ENCODE measurements around the gene CLDN4.

DNA sequence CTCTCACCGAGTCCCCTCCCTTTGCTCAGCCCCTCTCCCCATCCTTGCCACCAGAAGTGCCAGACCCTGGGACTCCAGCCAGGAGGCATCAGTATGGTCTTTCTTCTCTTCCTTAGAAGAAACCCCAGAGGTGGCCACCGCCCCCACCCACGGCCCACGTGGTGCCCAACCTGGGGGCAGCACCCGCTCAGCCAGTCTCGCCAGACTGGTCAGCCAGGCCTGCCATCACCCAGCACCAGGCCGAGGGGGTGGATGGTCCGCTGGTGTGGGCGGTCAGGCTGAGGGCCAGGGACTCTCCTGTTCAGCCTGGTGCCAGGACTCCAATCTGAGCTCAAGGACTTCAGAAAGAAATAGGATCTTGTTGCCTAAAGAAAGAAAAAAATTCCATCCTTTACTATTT lies 5.8 kb upstream of the CLDN4 start:
- TF ChIP-seq, protein P1, sequence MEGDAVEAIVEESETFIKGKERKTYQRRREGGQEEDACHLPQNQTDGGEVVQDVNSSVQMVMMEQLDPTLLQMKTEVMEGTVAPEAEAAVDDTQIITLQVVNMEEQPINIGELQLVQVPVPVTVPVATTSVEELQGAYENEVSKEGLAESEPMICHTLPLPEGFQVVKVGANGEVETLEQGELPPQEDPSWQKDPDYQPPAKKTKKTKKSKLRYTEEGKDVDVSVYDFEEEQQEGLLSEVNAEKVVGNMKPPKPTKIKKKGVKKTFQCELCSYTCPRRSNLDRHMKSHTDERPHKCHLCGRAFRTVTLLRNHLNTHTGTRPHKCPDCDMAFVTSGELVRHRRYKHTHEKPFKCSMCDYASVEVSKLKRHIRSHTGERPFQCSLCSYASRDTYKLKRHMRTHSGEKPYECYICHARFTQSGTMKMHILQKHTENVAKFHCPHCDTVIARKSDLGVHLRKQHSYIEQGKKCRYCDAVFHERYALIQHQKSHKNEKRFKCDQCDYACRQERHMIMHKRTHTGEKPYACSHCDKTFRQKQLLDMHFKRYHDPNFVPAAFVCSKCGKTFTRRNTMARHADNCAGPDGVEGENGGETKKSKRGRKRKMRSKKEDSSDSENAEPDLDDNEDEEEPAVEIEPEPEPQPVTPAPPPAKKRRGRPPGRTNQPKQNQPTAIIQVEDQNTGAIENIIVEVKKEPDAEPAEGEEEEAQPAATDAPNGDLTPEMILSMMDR (IDR thresholded peaks at IDR 0.05; ENCODE audit: low read depth, low read length), result no peak
- TF ChIP-seq MYC (IDR thresholded peaks at IDR 0.05; ENCODE audit: low read depth, low read length), result no peak

All from NB4 (cell line).